Stimulated activated CD8-positive, alpha-beta memory T cell treated with anti-CD3 and anti-CD28 coated beads, Interleukin-7, amount 100 ng/mL, for 4 hours (primary cell): ENCODE data around the gene CADM1.

Experiments
- DNase-seq, 2 donors: peaks; one replicate each; pipeline ENCODE4 v3.0.0-alpha.2; 2020; ENCODE audit warnings: low read depth in 2 of 2

CADM1 gene

GRCh38 chr11:115247361-115247760 is 256.9 kb downstream of the CADM1 start:
- DNase-seq: no peak

DNA sequence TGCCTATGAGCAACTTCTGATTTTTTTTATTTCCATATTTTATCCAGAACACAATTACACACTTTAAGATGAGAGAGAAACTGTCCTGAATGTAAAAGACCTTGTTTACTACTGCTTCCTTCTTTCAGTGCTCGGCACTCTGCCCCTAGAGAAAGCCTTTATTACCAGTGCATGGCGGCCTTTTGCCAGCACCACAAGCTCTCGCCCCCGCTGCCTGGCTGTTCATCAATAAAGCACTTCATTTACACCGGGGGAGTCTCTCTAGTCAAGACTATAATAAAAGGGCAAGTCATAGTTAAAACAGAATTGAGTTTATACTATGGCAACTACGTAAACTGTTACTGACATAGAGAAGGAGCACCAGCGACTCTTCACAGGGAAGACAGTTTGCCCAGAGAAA is 259.5 kb downstream of the CADM1 start:
- DNase-seq: no peak

DNA sequence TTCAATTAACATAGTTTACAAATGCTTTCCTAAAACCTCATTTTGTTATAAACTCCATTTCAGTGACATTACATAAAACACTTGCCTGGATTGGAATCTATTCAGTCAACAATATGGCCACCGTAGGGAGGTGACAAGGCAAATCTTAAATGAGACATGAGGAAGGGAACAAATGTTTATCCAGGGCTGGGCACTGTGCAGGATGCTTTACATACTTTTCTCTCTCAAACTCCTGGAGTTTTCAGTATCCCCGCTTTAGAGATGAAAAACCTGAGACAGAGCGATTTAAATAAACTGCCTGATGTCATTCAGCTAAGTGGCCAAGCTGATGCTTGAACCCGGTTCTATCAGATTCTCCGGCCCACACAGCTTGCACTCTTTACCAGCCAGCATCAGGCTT is 259.9 kb downstream of the CADM1 start:
- DNase-seq: no peak

GRCh38 chr11:115242982-115243381 is 261.2 kb downstream of the CADM1 start:
- no peak for DNase-seq

DNA sequence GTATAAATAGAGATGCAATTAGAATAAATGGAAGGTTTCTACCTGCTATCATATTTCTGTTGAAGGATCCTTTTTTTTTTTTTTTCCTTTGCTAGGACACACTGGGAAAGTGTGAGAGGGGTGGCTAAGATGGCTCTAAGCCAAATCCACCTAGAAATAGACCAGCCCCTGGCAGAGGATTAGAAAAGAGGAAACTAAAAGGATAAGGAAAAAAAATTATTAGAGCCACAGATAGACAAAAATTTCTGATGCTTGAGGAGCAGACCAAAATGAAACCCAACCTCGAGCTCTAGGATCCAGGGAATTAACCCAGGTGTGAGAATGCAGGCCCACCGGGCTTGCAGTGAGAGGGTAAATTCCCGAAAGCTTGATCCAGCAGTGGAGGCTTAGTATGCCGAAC is 262.3 kb downstream of the CADM1 start:
- no peak for DNase-seq

DNA sequence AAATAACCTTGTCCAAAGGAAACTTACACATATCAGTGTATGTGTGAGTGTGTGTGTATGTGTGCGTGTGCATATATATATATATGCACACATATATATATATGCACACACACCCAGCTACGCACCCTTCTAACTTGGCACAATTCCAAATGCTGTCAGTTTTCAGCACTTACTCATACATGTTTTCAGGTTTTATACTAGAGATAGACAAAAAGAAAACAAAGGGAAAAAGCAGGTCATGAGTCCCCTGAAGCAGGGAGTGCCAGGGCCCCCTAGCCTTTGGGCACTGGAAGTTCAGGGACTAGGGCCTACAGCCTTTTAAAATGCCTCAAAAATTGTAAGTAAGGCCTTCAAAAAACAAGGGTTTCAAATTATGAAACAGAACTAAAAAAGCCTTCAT is 265.4 kb downstream of the CADM1 start:
- no peak for DNase-seq

DNA sequence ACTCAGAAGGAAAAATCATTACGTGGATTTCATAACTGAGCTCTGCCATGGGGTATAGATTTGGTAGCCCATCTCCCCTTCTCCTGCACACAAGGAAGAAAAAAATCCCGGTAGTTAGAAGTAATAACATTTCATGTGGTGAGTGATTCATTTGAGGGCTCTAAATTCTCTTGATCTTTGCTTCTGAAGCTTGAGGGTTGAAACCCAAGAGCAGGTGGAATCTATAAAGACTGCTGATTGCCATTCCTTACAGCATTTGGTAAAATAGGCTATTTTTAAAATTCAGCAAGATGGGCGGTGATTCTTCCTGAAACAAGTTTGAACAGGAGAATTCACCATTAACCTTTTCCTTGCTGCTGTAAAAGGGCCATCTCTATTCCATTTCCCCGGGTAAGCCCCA is 266.1 kb downstream of the CADM1 start:
- DNase-seq: no peak

DNA sequence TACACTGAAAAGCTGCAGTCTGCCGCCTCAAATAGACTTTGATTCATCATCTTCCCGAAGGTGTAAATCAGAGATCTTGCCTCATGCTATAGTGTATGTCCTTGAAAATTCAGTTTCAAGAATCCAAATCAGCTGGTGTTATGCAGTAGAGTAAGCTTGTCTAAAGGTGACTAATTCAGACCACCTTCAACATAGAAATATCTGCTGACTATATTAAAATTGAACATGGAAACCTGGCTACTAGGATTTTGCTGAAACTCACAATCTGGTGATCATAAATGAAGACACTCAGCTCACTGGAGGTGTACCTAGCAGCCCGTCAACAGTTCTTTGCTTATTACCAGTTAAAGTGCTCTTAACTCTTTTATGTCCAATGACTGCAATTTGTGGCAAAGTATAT is 266.6 kb downstream of the CADM1 start:
- no peak for DNase-seq

DNA sequence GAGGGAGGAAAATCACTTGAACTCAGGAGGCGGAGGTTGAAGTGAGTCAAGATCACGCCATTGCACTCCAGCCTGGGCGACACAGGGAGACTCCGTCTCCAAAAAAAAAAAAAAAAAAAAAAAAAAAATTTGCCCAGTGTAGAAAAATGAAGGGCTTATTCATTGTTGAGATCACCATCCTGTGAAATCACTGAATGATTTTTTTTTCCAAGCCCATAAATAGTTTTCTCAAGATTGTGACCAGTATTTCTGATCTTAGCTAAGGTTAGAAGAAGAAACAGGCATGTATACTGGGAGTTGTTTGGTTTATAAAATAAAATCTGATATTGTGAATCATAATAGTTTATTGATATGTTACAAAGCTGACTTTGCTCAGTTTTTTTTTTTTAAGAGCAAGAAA is 269.4 kb downstream of the CADM1 start:
- DNase-seq: no peak

DNA sequence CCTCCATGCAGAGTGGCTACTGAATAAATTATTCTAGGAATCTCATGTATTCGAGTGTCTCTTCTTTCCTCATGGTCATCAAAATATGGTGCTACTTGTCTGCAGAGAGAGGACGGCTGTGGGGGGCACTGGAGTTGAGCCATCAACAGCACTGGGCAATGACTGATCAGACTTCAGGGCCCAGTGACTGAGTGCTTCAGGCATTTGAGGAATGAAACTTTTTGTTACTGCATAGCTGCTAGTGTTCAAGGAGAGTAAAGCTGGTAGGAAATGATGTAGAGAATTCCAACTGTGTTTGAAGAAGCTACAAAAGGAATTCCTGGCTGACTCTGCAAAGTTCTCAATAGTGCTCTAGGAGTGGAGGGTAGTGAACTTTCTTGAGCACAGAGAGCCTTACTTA is 277.7 kb downstream of the CADM1 start:
- no peak for DNase-seq

DNA sequence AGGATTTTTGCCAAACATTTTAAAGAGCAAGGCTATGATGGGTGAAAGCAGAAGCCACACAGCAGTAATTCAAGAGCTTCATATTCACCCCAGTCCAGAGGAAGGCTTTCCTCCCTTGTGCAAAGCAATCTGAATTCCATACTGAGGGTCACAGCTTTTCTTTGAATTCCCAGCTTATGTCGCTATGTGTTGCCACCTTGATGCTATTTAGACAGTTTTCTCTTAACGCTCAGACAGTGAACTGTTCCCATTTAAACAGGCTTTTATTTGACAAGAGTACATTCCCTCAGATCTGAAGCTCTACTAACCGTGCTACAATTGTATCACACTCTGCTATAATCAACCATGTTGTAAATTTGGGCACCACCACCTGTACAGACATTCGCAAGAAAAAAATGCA is 279.7 kb downstream of the CADM1 start:
- no peak for DNase-seq

DNA sequence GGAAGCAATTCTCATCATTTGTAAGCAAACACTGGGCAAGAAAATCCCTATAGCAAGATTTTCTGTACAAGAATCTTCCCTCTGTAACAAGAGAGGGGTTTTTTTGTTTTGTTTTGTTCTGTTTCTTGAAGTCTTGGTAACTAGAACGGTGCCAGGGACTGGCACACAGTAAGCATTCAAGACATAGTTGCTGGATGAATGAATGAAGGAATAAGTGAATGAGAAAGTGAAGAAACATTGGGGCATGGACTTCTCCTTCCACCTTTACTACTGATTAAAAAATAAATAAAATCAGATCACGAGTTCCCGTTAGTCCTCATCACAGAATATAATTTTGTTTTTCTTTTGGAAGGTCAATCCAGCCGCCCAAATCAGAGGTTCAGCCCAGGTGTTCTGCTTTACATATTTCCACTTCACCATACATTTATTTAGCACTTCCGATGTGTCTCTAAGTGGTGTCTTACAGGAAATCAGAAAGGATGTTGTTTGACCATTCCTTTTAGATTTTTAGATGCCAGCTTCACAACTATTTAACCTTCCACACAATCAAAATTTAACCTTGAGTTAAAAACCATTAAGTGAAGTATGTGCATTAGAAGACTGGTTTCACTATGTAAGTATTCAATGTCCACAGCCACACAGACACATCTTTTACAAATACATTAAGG is 281.2 kb downstream of the CADM1 start:
- DNase-seq: no peak

DNA sequence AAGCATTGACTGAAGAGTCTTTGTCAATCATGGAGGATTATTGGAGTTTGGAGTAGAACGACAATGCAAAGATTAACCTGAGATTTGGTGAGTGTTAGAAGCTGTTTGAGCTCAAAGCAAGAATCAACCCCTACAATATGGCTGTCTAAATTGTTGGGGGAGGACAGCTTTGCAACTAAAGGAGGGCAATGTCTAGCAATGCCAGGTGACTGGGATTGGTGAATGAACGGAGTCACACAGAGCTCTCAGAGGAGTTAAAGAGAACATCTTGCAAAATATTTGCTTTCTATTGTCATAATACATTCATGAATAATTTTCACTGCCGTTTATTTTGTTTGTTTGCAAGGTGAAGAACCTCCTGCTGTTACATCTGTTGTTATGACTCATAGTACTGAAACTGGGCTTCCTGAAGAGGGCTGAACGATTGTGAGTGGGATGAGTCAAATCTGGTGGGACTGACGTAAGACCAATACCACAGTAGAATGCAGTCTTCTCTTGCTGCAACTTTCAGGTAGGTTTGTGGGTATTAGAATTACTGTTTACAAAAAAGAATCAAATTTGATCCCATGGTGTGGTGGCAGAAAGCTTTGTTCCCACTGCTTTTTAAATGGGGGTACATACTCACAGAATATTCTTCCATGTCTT is 281.9 kb downstream of the CADM1 start:
- no peak for DNase-seq

- DNase-seq: no peak
Measured at GRCh38 chr11:115221461-115222069, 282.6 kb downstream of the CADM1 start.

- DNase-seq: no peak
Measured at GRCh38 chr11:115220911-115221310, 283.3 kb downstream of the CADM1 start.

- DNase-seq: no peak
Measured at GRCh38 chr11:115220423-115220822, 283.8 kb downstream of the CADM1 start.

DNA sequence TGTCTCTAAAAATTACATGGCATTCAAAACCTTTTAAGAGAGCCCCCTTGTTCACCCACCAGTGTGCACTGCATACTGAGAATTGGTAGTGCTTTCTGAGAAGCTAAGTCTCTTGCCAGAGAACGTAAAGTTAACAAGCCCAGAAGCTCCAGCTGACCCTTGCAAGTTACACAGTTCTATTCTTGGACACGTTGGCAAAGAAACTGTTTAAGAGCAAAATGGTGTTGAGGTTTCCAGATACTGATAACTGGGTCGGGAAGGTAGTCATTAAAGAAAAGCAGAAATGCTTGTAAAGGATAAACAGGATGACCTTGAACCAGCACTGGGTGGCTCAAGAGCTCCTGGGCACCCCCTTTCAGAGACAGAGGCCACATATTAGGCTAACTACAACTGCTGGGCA is 284.8 kb downstream of the CADM1 start:
- no peak for DNase-seq

DNA sequence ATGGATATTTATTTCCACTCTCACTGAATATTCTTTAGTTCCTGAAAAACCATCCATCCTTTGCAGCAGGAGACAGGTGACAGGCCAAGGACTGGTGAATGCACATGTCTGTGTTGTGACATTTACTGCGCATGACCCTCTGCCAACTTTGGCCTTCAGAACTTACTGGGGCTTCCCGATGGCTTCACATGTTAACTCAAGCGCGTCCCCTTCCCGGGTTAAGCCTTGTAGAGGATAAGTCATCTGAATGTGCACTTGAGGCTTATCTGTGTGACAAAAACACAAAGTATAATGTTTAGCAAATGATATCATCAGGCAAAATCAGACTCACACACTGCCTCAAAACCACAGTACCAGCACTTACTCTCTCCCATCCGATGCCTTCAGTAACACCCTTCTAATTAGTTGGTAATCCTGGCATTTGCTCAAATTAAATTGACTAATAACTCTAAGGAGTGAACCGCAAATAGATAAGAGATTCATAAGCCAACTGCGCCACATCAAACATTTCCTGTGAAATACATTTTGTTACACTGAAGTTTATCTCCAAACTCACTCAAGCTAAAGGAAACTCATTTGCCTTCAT is 286.4 kb downstream of the CADM1 start:
- DNase-seq: no peak

- no peak for DNase-seq
Measured at GRCh38 chr11:115215694-115216617, 288.3 kb downstream of the CADM1 start.

DNA sequence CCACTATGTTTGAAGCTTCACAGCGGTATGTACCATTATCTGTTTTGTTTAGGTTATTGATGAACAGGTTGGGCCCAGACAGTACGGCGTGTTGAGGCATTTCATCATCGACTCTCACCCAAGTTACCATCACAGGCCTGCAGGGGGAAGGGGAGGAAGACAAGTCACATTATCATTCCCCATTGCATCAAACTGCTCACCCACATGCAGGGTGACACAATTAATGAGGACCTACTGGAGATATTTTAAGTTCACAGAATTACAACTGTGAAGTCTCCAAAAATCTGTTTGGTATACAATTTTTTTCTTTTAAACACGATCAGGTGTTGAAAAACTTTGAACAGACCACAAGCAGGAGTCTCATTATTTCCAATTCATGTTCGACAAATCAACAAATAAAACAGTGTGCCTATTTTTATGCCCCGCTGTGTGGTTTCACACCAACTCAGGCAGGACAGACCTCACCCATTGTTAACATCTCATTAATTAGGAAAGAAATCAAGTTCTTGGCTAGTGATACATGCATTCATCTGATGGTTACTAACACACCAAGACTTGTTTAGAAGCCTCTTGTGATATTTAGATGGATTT is 289.5 kb downstream of the CADM1 start:
- no peak for DNase-seq

- DNase-seq: no peak
Measured at GRCh38 chr11:115213007-115213406, 291.2 kb downstream of the CADM1 start.
